ENCODE measurements around the gene DUSP16.
"Not testable (repeated sequence)": the region's sequence is repeated elsewhere in the genome, so short reads cannot be mapped to it uniquely, and the experiment has no call there.

The DUSP16 gene

GRCh38 chr12:12519354-12519998, 43.2 kb downstream of the DUSP16 start:
- no peak for DNase-seq

DNA sequence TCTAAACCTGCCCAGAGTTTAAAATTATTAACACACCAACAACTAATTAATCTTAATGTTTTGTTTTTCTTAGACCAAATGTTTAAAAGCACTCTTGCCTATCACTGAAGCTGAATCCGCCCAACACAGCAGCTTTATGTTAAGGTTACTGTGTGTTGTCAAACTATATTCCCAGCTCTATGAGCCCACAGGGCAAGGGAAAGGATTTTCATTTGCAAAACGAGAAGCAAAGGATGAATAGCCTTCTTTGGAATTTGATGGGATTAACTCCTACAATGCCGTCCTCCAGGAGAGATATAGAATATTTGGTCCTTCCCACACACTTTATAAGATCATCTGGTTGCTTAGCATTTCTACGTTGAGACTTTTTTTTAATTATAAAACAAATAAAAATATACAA, 43.7 kb downstream of the DUSP16 start:
- no peak for DNase-seq

- DNase-seq = no peak
Measured at GRCh38 chr12:12518464-12518845, 44.2 kb downstream of the DUSP16 start.

GRCh38 chr12:12513416-12514006, 49.2 kb downstream of the DUSP16 start:
- no peak for DNase-seq

GRCh38 chr12:12511895-12512711, 50.6 kb downstream of the DUSP16 start:
- no peak for DNase-seq

DNA sequence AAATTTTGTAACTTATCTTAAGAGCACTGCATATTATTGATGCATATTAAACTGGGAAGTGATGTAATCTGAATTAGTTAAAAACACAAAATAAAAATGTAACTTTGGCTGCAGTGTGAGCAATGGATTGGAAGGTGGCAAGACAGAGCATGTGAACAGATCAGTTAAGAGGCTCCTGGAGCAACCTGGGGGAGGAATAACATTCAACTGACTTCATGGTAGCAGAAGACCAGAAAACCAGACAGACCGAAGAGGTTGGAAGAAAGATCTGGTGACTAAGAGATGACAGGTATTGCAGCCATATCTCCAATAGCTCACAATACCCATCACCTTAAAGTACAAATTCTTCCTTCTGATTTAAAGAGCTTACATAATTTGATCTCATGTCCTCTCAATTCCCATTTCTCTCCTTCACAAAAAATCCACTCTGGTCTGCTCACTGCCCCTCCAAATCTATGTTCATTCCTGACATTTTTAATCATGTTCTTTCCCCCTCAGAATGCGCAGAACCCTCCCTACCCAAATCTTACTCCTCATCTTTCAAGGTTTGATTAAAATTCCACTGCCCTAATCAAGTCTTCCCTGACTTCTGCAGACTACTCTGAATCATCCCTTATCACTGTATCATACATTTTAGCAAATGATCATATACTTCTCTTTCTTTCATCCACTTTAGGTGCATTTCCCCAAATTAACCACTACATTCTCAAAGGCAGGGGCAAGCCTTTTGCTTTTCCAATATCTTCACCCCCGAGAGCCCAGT, 51.5 kb downstream of the DUSP16 start:
- no peak for DNase-seq

- no peak for DNase-seq
Measured at GRCh38 chr12:12510551-12510950, 52.1 kb downstream of the DUSP16 start.

DNA sequence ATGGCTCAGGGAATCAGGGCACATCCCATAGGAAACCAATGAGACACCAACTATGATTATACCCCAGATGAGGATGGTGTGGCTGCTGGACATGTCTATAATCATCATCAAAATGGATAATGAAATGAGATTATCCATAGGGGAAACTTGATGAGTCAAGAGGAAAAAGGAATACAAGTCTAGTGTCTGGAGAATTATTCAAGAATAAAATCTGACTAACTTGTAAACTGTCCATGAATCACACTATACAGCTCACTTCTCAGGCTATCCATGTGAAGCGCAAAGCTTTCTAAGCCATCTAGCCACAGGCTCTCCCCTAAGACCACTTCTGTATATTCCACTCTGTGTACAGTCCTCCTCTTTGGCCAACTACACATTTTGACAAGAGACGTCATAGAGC, 52.5 kb downstream of the DUSP16 start:
- no peak for DNase-seq

- DNase-seq = no peak
Measured at GRCh38 chr12:12508612-12509011, 54.1 kb downstream of the DUSP16 start.

GRCh38 chr12:12507121-12507520, 55.5 kb downstream of the DUSP16 start:
- DNase-seq = no peak

DNA sequence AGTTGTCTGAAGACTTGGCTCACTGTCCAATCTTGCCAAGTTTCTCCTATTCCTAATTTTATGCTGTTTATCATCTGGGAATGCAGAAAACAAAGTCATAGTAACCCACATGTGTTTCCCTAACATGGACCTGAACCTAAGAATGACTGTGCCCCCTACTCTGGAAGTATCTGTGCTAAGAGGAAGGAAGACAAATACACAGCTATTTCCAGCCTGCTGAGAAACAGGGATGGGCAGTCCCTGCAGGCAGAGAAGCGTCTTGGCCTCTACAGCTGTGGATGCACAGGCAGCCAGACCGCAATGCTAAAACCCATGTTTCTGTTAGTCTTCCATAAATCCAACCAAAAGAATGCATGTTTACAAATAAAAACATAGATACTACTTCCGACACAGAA, 56.2 kb downstream of the DUSP16 start:
- no peak for DNase-seq

- no peak for DNase-seq
Measured at GRCh38 chr12:12505544-12506495, 56.8 kb downstream of the DUSP16 start.

DNA sequence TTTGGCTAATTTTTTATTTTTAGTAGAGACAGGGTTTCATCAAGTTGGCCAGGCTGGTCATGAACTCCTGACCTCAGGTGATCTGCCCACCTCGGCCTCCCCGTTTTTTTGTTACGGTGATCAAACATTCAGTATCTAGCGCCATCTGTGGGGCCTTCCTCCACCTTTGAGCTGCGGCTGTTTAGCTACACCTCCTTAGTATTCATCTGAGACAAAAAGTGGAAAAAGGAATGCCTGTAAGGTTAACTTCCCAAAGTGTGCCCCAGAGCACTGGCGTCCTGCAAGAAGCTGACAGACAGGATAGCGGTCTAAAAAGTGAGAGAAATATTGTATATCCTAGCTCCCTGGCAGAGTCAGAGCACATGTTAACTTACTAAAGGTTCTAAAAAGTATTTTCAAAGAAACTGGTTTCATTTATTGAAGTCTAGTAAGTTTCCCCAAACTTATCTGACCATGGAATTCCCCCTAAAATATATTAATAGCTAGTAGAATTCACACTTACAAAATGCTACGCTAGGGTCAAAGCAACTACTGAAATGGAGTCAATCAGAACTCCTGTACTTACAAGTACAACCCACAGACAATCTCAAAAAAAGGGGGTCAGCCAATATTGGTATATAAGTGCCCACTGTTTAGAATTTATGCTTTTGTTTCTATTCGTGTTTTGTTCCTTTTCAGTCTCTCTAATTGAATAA, 59.1 kb downstream of the DUSP16 start:
- peak; percentile 38 for DNase-seq

DNA sequence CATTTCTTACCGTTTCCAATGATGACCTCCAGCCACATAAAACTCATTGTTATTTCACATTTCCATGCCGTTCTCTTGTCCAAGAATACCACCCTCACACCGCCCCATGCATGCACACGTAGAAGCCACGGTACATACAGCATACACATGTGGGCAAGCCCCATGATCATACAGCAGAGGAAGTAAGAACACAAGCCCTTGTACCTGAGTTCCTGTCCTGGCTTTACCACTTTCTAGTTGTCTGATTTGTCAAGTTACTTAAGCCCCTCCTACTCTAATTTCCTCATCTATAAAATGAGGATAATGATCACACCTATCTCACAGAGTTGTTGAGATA, 59.9 kb downstream of the DUSP16 start:
- no peak for DNase-seq

DNA sequence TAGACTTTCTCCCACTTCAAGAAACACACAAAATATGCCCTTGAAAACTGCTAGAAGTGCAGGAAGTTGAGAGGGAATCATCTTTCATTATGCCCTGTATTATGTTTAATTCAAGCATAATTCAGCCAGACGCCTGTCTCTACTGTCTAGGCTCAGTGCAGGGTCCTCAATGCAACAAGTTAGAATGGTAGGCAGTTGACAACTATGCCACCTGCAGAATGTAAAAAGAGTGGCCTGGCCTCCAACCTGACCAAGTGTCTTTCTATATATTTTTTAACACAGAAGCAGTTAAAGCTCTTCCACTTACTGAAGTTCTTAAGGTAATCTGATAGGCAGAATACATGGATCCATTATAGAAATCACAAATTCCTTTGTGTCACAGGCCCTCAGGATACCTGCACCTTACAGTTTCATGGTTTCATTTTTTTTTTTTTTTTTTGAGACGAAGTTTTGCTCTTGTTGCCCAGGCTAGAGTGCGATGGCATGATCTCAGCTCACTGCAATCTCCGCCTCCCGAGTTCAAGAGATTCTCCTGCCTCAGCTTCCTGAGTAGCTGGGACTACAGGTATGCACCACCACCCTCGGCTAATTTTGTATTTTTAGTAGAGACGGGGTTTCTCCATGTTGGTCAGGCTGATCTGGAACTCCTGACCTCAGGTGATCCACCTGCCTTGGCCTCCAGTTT, 60.4 kb downstream of the DUSP16 start:
- not testable (repeated sequence) for DNase-seq

DNA sequence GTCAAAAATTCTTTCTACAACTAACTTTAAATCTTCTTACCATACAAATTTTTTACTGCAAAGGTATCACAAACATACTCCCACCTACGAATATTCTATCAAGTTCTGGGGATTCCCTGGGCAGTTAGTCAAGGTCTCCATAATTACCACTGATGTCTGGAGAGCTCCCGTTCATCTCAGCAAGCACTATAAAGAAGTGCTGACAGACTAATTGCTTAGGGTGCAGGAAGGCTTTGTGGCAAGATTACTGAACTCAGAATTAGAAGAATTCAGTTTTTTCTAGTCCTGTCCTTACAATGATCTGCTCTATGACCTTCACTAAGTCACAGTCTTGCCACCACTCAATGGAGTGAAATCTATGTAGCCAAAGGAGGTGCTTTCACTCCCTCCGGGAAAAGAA, 61.5 kb downstream of the DUSP16 start:
- no peak for DNase-seq

DNA sequence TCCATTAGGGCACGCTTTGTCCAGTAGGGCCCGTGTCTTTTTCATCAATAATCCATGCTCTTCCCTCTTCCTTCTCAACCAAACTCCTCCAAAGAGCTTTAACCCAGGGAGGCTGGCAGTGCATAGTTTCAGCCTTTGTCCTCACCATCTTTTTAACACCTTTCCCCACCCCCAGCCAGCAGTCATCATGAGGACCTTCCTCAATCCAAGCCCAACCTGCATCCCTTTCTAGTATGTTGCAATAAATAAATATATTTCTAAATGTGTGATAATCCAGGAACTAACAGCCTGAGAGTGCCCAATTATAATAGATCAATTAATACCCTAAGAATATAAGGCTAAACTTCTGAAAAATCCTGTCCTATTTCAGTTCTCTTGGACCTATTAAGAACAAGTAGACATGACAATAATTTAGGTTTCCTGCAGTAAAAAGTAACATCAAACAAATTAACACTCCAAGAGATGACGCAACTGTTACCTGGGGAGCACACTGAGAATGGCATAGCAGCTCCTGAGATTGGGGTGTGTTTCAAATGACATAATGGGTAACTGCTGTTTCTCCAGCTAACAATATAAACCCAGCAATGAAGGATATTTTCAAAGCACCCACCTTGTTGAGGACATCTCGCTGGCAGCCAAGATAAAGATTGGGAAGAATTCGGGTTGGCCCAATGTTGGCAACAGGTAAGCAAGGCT, 62.6 kb downstream of the DUSP16 start:
- DNase-seq = no peak

DNA sequence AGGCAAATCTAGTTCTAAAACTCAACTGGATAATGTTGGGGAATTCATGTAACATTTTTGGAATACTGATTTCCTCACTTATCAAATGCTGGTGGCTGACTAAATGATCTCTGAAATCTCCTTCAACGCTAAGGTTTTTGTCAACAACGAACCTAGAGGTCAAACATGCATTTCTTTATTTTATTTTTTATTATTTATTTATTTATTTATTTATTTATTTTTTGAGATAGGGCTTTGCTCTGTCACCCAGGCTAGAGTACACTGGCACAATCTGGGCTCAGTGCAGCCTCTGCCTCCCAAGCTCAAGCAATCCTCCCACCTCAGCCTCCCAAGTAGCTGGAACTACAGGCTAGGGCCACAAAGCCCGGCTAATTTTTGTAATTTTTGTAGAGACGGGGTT, 64.5 kb downstream of the DUSP16 start:
- DNase-seq = no peak

DNA sequence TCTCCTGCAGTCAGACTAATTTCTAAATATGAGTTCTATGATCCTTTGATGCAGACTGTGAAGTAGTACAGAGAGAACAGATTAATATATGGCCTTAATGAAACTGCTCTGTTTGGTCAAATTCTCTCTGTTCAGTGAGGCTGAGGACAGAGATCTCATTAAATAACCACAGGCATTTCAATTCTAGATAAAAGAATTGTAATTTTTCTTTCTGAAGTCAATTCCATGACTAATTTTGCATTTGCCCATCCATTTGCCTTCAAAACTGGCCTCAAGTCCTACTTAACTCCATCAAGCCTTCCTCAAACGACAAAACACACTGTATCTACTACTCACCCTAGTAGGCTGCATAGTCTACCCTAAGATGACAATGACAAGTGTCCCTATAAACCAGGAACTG, 67.1 kb downstream of the DUSP16 start:
- no peak for DNase-seq

- DNase-seq = no peak
Measured at GRCh38 chr12:12492547-12492946, 70.1 kb downstream of the DUSP16 start.

- DNase-seq = no peak
Measured at GRCh38 chr12:12491606-12492005, 71.1 kb downstream of the DUSP16 start.

All from activated T-cell treated with anti-CD3 and anti-CD28 coated beads, Interleukin-2, amount 50 U/mL, for 1 hour (primary cell).